Stimulated activated CD8-positive, alpha-beta memory T cell treated with anti-CD3 and anti-CD28 coated beads, Interleukin-12 subunit alpha, Interleukin-12 subunit beta, amount 100 ng/mL, for 24 hours (primary cell): ENCODE measurements around the gene IBA57.
"Not testable (repeated sequence)": the region's sequence is repeated elsewhere in the genome, so short reads cannot be mapped to it uniquely, and the experiment has no call there.

Source experiments
- DNase-seq: peaks from one replicate; pipeline ENCODE4 v3.0.0-alpha.2; 2020; ENCODE audit errors: extremely low read depth

IBA57 gene

DNA sequence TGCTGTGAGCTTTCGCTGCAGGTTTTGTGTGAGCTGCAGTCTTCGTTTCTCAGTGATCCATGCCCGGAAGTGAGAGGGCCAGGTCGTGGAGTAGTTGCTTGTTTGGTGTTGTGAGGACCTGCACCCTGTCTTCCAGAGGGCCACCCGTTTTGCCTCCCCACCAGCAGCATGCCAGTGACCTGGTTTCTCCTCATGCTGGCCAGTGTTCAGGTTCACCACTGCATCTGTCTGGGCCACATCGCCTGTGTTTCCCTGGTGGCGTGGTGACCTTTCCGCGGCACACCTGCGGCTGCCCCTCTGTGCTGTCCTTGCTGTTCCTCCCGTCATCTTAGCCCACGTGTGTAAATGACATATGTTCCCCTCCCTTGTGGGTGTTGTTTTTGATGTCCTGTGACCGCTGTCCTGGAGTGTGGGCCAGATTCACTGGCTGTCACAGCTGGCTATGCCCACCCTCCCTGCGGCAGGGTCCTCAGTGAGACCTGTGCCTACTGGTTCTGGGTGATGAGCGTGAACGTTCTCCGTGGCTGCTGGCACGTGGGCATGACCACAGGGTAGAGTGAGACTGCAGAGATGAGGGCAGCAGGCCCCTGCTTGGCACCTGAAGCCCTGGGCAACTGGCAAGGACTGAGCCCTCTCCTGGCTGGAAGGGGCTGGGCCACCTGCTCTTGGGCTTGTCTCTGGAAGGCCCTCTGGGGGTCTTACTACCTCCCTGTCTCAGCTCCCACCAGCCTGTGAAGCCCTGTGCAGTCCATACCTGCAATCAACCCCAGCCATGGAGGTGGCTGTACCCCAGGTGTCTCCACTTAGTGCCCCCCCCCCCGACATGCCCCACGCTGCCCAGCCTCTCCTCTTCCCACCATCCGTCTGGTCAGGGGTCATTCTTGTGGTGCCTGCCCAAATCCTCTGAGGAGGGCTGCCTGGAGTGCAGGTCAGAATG lies 7.3 kb downstream of the IBA57 start:
- DNase-seq = no peak

DNA sequence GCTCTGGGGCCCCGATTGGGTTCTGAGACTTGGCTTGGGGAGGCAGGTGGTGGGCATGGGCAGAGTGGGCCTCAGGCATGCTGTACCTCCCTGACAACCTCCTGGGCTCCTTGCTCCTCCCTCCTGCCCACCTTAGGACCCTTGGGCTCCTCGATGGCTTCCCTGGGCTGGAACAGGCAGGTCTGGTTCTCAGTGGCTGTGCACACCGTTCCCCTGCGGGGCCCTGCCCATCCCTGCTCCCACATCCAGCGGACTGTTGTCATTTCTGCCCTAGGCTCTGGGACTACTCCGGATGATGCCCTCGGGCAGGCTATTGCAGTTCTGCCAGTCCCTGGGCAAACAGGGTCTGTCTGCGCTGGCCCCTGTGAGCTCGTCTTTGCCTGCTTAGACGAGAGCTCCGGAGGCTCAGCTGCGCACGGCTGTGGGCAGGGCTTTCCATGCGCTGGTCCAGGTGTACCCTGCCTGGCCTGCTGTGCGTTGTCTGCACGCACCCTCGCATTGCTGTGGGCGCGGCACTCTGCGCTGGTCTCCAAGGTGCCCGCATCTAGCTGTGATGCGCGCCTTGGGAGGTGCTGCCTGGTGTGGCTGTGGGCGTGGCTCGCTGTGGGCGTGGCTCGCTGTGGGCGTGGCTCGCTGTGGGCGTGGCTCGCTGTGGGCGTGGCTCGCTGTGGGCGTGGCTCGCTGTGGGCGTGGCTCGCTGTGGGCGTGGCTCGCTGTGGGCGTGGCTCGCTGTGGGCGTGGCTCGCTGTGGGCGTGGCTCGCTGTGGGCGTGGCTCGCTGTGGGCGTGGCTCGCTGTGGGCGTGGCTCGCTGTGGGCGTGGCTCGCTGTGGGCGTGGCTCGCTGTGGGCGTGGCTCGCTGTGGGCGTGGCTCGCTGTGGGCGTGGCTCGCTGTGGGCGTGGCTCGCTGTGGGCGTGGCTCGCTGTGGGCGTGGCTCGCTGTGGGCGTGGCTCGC lies 8.2 kb downstream of the IBA57 start:
- not testable (repeated sequence) for DNase-seq

DNA sequence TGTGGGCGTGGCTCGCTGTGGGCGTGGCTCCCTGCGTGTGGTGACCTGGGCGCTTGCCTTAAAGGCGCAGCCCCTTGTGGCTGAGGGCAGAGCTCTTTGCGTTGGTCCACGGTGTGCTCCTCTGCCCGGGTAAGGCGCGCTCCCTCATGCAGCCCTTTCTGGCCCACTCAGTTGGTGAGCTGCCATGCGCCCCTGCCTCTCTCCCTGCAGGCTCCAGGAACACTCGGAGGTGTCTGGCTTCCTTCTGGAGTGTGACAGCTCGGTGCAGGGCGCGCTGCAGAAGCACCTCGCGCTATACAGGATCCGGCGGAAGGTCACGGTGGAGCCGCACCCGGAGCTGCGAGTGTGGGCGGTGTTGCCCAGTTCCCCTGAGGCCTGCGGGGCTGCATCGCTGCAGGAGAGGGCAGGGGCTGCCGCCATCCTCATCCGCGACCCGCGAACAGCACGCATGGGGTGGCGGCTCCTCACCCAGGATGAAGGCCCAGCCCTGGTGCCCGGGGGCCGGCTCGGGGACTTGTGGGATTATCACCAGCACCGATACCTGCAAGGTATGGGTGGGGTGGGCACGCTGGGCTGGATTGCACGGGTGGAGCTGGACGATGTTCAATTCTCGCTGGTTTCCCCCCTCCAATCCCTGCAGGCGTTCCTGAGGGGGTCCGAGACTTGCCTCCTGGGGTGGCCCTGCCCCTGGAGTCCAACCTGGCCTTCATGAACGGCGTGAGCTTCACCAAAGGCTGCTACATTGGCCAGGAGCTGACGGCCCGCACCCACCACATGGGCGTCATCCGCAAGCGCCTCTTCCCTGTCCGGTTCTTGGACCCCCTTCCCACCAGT lies 9.1 kb downstream of the IBA57 start:
- no peak for DNase-seq

DNA sequence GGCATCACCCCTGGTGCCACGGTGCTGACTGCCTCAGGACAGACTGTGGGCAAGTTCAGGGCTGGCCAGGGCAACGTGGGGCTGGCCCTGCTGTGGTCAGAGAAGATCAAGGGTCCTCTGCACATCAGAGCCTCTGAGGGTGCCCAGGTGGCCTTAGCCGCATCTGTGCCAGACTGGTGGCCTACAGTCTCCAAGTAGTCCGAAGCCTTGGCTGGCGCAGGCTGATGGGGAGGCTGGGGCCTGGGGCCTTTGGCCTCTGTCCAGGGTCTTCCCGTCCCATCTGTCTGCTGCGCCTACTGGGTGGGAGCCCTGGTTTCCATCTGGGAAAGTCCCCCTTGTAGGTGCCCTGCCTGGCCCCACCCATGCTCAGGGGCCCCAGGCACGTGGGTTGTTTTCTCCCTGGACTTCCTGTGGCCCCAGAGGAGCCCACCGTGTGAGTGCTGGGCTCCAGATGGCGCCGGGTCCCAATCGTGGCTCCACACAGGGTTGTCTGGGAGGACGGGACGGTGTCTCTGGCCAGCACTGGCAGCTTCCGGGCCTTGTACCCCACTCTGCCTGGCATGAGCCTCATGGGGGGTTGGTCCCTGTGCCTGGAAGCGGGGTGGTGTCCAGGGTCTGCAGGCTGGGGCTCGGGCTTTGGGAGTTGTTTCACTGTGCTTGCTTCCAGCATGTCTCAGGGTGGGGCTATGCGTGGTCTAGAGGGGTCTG lies 9.9 kb downstream of the IBA57 start:
- DNase-seq = no peak

DNA sequence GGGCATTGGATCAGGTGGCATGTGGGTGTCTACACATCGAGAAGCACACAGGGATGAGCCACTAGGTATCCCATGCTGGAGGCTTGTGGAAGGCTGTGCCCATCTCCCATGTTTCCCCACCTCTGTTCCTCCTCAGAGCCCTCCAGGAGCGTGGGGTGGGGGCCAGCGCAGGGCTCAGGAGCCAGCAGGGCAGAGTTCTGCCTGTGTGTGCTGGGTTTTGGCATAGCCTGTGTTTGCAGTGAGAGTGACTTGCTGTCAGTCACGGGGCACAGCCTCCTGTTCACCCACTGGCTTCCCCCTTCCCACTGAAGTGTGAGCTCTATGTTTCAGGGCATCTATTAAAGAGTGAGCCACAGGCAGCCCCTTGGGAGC lies 10.4 kb downstream of the IBA57 start:
- DNase-seq = no peak

DNA sequence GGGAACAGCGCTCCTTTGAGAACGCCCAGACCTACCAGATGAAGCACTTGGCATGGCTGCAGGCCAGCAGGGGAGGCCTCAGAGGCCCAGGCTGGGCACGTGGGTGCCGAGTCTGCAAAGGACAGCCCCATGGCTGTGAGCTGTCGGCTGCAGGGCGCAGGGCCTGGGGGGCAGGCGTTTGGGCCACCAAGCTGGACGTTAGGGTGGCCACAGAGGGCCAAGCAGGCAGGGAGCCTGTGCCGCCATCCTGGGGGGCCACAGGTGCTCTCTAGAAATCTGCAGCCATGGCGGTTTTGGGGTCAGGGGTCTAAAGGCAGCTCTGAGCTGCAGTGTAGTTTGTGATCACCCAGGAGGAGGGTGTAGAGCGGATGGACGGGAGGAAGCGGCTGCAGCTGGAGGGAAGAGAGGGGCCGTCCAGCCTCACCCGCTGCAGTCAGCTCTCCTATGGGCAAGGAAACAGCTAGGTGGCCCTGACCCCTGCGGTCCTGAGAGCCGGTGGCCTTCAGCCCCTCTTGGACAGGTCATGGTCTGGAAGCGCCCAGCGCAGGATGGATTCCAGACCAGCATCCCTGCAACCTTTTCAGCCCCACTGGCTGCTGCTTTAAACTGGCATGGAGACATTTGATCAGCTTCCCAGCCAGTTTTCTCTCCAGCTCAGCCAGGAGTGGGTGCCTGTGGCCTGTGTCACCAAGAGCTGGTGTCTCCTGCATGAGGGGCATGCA lies 11.0 kb downstream of the IBA57 start:
- no peak for DNase-seq

DNA sequence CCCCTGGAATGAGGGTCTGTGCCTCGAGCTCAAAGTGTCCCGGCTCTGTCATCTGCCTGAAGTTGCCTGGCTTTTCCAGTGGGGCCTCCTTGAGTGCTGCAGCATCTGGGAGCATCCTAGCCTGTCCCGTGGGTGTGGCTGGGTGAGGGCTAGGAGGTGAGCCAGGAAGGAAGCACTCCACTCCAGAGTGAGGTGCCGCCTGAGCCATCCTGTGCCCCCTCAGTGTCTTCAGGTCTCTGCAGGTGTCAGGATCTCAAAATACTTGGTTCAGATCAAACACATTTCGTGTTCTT lies 11.5 kb downstream of the IBA57 start:
- DNase-seq = no peak

DNA sequence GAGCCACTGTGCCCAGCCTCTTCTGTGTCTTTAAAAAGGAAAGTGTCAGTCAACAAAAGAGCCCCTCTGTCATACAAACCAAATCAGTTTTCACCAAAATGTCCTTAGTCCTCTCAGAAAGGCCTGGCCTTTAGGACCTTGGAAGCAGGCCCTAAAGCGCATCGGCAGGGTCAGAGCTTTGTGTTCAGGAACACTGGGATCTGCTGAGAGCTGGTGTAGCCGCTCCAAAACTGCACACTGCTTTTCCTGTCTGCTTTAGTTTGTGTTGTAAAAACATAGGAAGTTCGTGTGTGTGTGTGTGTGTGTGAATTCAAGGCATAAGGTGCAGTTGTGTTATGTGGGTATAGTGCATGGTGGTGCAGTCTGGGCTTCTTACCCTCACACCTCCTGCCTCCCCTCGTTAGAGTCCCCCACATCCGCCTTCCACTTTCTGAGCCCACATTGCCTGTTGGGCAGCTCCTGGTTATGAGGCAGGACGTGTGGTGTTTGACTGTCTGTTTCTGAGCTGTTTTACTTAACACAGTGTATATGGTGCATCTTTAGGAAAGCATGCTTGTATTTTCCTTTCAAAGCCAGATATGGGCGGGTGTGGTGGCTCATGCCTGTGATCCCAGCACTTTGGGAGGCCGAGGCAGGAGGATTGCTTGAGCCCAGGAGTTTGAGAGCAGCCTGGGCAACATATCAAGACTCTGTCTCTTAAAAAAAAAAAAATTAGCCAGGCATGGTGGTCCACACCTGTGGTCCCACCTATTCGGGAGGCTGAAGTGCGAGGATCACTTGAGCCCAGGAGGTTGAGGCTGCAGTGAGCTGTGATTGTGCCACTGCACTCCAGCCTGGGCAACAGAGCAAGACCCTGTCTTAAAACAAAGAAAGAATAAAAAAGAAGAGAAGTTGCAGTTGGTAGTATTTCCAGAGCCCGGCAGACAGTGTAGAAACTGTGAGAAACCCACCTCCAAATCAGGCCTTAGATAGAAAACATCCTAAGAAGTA lies 12.4 kb downstream of the IBA57 start:
- DNase-seq = no peak

DNA sequence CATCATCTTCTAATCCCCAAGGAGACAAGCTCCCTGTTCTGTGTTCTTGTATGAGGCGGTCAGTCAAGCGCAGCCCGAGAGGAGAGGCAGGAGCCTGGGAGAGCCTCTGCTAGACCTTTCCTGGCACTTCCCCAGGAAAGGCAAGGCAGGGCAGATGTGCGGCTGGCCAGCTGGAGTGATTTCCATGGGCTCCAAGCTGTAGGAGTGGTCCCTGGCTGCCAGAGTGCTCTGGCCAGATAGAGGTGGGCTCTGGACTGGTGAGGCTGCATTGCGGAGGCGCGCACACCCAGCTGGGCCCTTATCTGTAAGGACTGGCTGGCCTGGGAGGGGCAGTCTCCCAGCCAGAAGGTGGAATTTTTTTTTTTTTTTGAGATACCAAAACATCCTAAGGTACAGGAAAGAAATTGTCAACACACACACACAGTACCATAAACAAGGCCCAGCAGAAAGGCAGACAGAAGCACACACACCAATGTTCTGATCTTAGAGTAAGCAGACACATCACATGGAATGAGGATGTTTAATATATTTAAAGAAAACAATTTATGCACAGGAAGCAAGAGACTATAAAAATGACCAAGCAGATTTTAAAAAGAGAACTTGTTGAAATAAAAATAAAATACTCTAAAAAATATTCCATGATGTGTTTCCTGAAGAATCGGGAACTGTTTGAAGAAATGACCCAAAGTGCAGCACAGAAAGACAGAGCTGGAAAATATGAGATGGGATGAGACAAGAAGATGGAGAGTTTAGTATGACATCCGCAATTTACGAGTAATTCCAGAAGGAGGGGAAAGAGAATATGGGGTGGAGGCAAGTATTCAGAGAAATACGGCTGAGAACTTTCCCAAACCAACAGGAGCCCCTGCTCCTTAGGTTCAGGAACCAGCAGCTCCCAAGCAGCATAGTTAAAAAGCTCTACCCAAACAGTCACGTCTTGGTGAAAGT lies 13.4 kb downstream of the IBA57 start:
- DNase-seq = no peak

DNA sequence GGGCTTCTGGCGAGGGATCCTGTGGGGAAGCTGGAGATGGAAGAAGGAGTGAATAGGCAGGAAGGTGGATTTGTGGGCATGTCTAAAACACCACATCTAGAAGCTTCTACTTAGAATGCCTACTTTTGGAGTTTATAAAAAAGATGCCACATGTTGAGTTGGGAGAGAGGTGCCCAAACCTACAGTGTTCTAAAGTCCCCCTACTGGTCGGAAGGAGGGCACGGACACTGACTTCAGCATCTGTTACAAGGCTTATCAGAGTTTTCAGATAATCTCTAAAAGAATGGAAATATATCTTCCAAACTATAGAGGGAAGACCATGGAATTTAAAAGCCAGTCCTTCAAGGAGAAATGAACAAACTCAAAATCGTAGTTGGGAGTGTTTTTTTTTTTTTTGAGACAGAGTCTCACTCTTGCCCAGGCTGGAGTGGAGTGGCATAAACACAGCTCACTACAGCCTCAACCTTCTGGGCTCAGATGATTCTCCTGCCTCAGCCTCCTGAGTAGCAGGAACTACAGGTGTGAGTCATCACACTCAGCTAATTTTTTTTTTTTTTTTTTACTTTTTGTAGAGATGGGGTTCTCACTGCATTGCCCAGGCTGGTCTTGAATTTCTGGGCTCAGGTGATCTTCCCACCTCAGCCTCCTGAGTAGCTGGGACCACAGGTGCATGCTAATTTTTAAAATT lies 14.8 kb downstream of the IBA57 start:
- DNase-seq = no peak

DNA sequence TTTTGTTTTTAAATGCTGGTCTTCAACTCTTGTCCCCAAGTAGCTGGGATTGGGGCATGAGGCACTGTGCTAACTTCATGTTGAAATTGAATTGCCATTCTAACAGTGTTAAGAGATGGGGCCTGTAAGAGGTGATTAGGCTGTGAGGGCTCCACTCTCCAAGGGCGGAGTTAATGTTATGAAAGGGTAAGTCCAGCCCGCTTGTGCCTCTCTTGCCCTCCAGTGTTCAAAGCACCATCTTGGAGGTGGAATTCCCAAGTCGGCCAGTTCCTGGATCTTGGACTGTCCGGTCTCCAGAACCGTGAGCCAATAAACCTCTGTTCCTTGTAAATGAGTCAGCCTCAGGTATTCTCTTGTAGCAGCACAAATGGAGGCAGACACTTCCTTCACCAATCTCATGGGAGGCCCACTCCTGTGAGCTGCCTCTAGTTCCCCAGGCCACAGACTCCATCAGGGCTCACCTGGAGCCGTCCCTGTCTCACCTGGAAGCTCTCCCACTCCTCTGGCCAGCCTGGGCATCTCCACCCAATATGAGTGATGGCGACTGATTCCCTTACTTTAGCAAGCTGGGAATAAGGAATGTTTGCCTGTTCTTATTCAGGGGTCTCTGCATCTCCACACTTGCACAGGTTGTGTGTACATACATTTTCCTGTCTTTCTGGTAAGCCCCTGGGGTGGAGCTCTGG lies 15.5 kb downstream of the IBA57 start:
- no peak for DNase-seq

DNA sequence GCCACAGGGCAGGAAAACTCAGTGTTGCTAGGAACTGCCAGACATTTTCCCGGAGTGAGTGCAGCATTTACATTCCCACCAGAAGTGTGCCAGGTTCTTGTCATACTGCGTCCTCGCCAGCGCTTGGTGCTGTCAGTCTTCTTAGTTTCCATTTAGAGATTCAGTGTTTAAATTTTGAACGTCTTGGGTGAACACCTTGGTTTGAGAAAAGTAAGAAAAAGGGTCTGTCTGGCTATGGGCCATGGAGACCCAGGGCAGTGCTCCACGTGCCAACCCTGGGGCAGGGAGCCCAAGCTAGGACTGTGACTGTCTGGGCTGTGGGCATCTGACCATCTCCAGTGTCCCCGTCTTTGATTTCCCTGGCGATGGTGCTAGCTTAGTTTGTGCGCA lies 16.0 kb downstream of the IBA57 start:
- no peak for DNase-seq

DNA sequence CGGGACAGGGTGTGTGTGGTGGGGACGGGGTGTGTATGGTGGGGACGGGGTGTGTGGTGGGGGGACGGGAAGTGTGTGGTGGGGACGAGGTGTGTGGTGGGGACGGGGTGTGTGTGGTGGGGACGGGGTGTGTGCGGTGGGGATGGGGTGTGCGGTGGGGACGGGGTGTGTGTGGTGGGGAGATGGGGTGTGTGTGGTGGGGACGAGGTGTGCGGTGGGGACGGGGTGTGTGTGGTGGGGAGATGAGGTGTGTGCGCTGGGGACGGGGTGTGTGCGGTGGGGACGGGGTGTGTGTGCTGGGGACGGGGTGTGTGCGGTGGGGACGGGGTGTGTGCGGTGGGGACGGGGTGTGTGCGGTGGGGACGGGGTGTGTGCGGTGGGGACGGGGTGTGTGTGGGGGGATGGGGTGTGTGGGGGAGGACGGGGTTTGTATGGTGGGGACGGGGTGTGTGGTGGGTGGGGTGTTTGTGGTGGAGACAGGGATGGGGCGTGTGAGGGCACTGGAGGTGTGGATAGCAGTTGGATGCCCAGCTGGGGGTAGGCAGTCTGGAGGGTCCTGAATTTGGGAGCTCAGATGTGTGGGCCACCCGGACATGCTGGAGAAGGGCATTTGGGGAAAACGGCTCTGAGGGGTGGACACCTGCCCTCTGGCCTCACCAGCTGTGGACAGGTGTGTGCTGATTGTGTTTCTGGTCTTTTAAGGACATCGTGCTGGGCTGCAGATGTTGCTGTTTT lies 16.9 kb downstream of the IBA57 start:
- DNase-seq = no peak

DNA sequence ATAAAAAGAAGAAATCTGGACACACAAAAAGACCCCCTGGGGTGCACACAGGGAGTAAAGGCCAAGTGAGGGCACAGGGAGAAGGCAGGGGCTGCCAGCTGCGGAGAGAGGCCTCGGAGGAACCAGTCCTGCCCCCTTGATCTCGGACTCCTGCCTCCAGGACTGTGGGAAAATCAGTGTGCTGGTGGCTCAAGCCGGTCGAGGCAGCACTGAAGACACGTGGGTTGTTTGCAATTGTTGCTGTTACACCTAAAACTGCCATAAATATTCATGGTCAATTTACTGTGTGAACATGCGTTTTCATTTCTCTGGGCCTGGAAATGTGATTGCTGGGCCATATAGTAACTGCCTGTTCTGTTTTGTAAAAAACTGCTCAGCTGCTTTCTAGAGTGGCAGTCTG lies 18.5 kb downstream of the IBA57 start:
- no peak for DNase-seq

DNA sequence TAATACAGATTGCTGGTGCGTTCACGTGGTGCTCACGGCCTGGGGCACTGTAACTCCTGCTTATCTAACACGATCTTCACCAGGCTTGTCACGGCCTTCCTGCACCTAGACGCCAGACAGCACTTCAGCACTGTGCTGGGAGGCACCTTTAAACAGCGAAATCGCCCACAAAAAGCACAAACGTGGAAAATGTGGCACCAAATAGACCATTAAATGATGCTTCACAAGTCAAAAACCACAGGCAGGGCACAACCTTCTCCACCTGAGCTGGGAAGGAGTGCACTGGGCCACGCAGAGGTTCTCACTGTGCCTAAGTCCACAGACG lies 20.0 kb downstream of the IBA57 start:
- no peak for DNase-seq

DNA sequence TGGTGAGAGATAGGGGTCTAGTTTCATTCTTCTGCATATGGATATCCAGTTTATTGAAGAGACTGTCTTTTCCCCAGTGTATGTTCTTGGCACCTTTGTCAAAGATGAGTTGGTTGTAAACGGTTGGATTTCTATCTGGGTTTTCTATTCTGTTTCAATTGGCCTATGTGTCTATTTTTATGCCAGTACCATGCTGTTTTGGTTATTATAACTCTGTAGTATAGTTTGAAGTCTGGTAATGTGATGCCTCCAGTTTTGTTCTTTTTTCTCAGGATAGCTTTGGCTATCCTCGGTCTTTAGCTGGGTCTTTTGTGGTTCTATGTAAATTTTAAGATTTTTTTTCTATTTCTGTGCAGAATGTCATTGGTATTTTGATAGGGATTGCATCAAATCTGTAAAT lies 22.6 kb downstream of the IBA57 start:
- DNase-seq = not testable (repeated sequence)

DNA sequence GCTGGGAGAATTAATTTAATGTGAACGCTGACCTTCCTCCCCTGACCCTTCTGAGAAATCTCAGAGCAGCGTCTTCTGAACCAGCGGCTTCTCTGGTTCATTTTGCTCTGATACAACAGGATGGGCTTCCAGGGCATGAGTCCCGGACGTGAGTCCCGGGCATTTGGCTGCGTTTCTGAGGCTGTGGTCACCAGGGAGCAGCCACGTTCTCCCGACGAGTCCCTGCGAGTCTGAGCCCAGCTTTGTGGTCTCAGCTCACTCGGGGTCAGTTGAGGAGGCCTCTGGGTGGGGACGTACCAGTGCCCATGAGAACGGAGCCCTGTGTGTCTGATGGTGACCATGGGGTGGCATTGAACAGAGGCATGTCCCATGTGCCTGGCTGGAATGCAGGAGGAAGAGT lies 24.6 kb downstream of the IBA57 start:
- DNase-seq = no peak
